H1 (cell line): ENCODE measurements around the gene C11orf58. TPM values are rescaled to one million over a fixed set of nuclear protein-coding genes. Genes with fewer than 3 reads are reported as not detected.

Source experiments
- CTCF ChIA-PET: fragments of 300-600 bp; sonication (Branson Sonifier 250); formaldehyde crosslinking; loops from one replicate; lab custom pipeline; 2021; ENCODE audit not compliant: partially characterized antibody; lab: Charles Lee
- POLR2A ChIA-PET: fragments of 300-600 bp; sonication (Branson Sonifier 250); formaldehyde crosslinking; loops from one replicate; lab custom pipeline; 2021; ENCODE audit warnings: inconsistent platforms; ENCODE audit not compliant: partially characterized antibody; lab: Charles Lee
- DNase-seq, 2 experiments: peaks; one replicate each; pipeline versions ENCODE4 v3.0.0 to v3.0.0-alpha.2; 2010 to 2022; ENCODE audit warnings: low spot score in 2 of 2, low read depth in 1 of 2, mixed read lengths in 1 of 2
- FAIRE-seq: peaks from 2 replicates; lab custom pipeline; 2011; peaks lifted over from hg19 to GRCh38; lab: Jason Lieb, UNC
- H2AFZ ChIP-seq: 2 replicates; pipeline ENCODE4 v1.8.1; 2012; ENCODE audit warnings: low read length, inconsistent platforms
- H2AK5ac ChIP-seq: 2 replicates; pipeline ENCODE4 v1.6.1; 2013; ENCODE audit warnings: low read depth, low read length
- H2BK120ac ChIP-seq: replicated peaks from 2 replicates; pipeline ENCODE3; 2013; ENCODE audit warnings: low read depth, low read length, inconsistent platforms
- H2BK12ac ChIP-seq: 2 replicates; pipeline ENCODE4 v1.6.1; 2013; ENCODE audit warnings: low read depth, low read length
- H2BK15ac ChIP-seq: 2 replicates; pipeline ENCODE4 v1.6.1; 2013; ENCODE audit warnings: low read length
- H2BK20ac ChIP-seq: 2 replicates; pipeline ENCODE4 v1.6.1; 2013; ENCODE audit warnings: low read length
- H2BK5ac ChIP-seq: 2 replicates; pipeline ENCODE4 v1.6.1; 2013; ENCODE audit warnings: low read depth, low read length
- H3K14ac ChIP-seq: 2 replicates; pipeline ENCODE4 v1.6.1; 2013; ENCODE audit warnings: inconsistent platforms; ENCODE audit not compliant: insufficient read length
- H3K18ac ChIP-seq: 2 replicates; pipeline ENCODE4 v1.6.1; 2013; ENCODE audit warnings: low read length; ENCODE audit errors: extremely low read depth
- H3K23ac ChIP-seq: 2 replicates; pipeline ENCODE4 v1.6.1; 2013; ENCODE audit warnings: inconsistent platforms; ENCODE audit not compliant: insufficient read length
- H3K23me2 ChIP-seq: 2 replicates; pipeline ENCODE4 v1.6.1; 2013; ENCODE audit warnings: low read depth, low read length
- H3K27ac ChIP-seq: 2 replicates; pipeline ENCODE4 v1.6.1; 2011; ENCODE audit warnings: low read depth, low read length, inconsistent platforms
- H3K27me3 ChIP-seq, 4 experiments: replicated peaks in 1 of 4; 1 replicate in 1 of 4; 2 replicates in 3 of 4; pipeline versions ENCODE4 v1.6.1 to v1.8.1; 2011 to 2013; ENCODE audit warnings: low read length in 3 of 4, mild to moderate bottlenecking in 3 of 4, inconsistent platforms in 2 of 4, mixed read lengths in 2 of 4, moderate library complexity in 1 of 4; ENCODE audit not compliant: control insufficient read depth in 3 of 4, insufficient read depth in 3 of 4; ENCODE audit errors: extremely low read depth in 1 of 4
- H3K36me3 ChIP-seq, 4 experiments: 2 replicates each; pipeline versions ENCODE4 v1.6.1 to v1.8.1; 2011 to 2013; ENCODE audit warnings: mild to moderate bottlenecking in 4 of 4, low read length in 3 of 4, moderate library complexity in 2 of 4, control low read depth in 1 of 4, inconsistent platforms in 1 of 4; ENCODE audit not compliant: insufficient read depth in 4 of 4, control insufficient read depth in 2 of 4
- H3K4ac ChIP-seq: replicated peaks from 2 replicates; pipeline ENCODE3; 2013; ENCODE audit warnings: low read length, low read depth, mixed read lengths, inconsistent platforms; ENCODE audit not compliant: insufficient read length
- H3K4me1 ChIP-seq, 4 experiments: replicated peaks in 1 of 4; 1 replicate in 1 of 4; 2 replicates in 3 of 4; pipeline versions ENCODE4 v1.6.1 to v1.8.1; 2011 to 2013; ENCODE audit warnings: low read length in 3 of 4, inconsistent platforms in 2 of 4, mixed read lengths in 1 of 4; ENCODE audit not compliant: insufficient read depth in 4 of 4, control insufficient read depth in 3 of 4
- H3K4me2 ChIP-seq, 2 experiments: 2 replicates each; pipeline versions ENCODE4 v1.6.1 to v1.8.1; 2011 to 2013; ENCODE audit warnings: low read depth in 2 of 2, low read length in 2 of 2, control low read depth in 1 of 2, inconsistent platforms in 1 of 2, mild to moderate bottlenecking in 1 of 2; ENCODE audit not compliant: insufficient read depth in 1 of 2
- H3K4me3 ChIP-seq, 4 experiments: fragments of 200-600, 300-600 bp in 1 of 4; sonication (generic), shearing (Covaris generic), sonication (Bioruptor Twin) in 1 of 4; 2 replicates each; pipeline versions ENCODE4 v1.5.1 to v1.8.1; 2011 to 2016; ENCODE audit warnings: low read length in 4 of 4, low read depth in 3 of 4, control low read depth in 2 of 4, inconsistent platforms in 2 of 4, mild to moderate bottlenecking in 2 of 4, mixed read lengths in 1 of 4, moderate library complexity in 1 of 4; ENCODE audit not compliant: insufficient read depth in 2 of 4; ENCODE audit errors: extremely low read depth in 1 of 4
- H3K56ac ChIP-seq: replicated peaks from 2 replicates; pipeline ENCODE3; 2013; ENCODE audit warnings: low read depth, mild to moderate bottlenecking, mixed read lengths, low read length, inconsistent platforms; ENCODE audit not compliant: insufficient read length
- H3K79me1 ChIP-seq: 2 replicates; pipeline ENCODE4 v1.6.1; 2013; ENCODE audit warnings: low read depth, low read length, control low read depth
- H3K79me2 ChIP-seq, 2 experiments: 2 replicates each; pipeline versions ENCODE4 v1.6.1 to v1.8.1; 2012 to 2013; ENCODE audit warnings: low read length in 2 of 2, mild to moderate bottlenecking in 2 of 2, inconsistent platforms in 1 of 2; ENCODE audit not compliant: insufficient read depth in 2 of 2, control insufficient read depth in 1 of 2
- H3K9ac ChIP-seq, 4 experiments: replicated peaks in 1 of 4; 1 replicate in 1 of 4; 2 replicates in 3 of 4; pipeline versions ENCODE4 v1.6.1 to v1.8.1; 2011 to 2013; ENCODE audit warnings: low read depth in 3 of 4, low read length in 3 of 4, control low read depth in 2 of 4, mild to moderate bottlenecking in 2 of 4, moderate library complexity in 2 of 4, inconsistent platforms in 1 of 4; ENCODE audit errors: extremely low read depth in 1 of 4
- H3K9me3 ChIP-seq, 2 experiments: 2 replicates each; pipeline versions ENCODE4 v1.6.1 to v1.8.1; 2012 to 2013; ENCODE audit warnings: mild to moderate bottlenecking in 2 of 2, moderate library complexity in 2 of 2, control low read depth in 1 of 2, inconsistent platforms in 1 of 2, low read depth in 1 of 2, low read length in 1 of 2, mixed read lengths in 1 of 2; ENCODE audit not compliant: insufficient read depth in 2 of 2
- H4K20me1 ChIP-seq, 2 experiments: replicated peaks in 1 of 2; 2 replicates each; pipeline versions ENCODE3 to v1.8.1; 2011 to 2013; ENCODE audit warnings: inconsistent platforms in 2 of 2, low read length in 2 of 2, mild to moderate bottlenecking in 1 of 2; ENCODE audit not compliant: insufficient read depth in 2 of 2, control insufficient read depth in 1 of 2
- H4K5ac ChIP-seq: 2 replicates; pipeline ENCODE4 v1.6.1; 2013; ENCODE audit warnings: low read length, low read depth, mixed read lengths, inconsistent platforms; ENCODE audit not compliant: insufficient read length
- H4K8ac ChIP-seq: 2 replicates; pipeline ENCODE4 v1.8.0; 2013; ENCODE audit warnings: mild to moderate bottlenecking, moderate library complexity, low read length, inconsistent platforms; ENCODE audit not compliant: insufficient read depth; ENCODE audit errors: extremely low read depth
- H4K91ac ChIP-seq: replicated peaks from 2 replicates; pipeline ENCODE3; 2013; ENCODE audit warnings: low read length, mixed read lengths, inconsistent platforms; ENCODE audit not compliant: insufficient read length
- POLR2AphosphoS5 ChIP-seq: IDR thresholded peaks from 2 replicates; pipeline ENCODE4 v1.6.1; 2011; ENCODE audit warnings: low read depth, low read length
- SUZ12 ChIP-seq: fragments of 200-600 bp; sonication (generic); IDR thresholded peaks from 2 replicates; pipeline ENCODE4 v1.6.1; 2012; ENCODE audit warnings: mild to moderate bottlenecking, inconsistent platforms, low read length, moderate library complexity, mixed read lengths
- YY1 ChIP-seq: IDR thresholded peaks from 2 replicates; pipeline ENCODE4 v1.6.1; 2011; ENCODE audit warnings: low read depth, mild to moderate bottlenecking, low read length
- WGBS, 2 experiments: shearing (Covaris generic) in 1 of 2; methylation state at CpG; one replicate each; pipeline versions ENCODE4 v1.1.6 to v1.1.7; 2013 to 2015; ENCODE audit warnings: low lambda C conversion rate in 2 of 2, mixed read lengths in 2 of 2, inconsistent platforms in 1 of 2, low coverage in 1 of 2, missing lambda C conversion rate in 1 of 2; ENCODE audit not compliant: insufficient replicate concordance in 2 of 2, insufficient coverage in 1 of 2, insufficient read length in 1 of 2; ENCODE audit errors: extremely low coverage in 1 of 2, missing lambda C conversion rate in 1 of 2; 5-methylcytosine and 5-hydroxymethylcytosine counted together
- polyA plus RNA-seq, 7 experiments: library from polyadenylated mRNA; depleted of rRNA in 3 of 7; stranded (reverse) in 5 of 7; unstranded in 2 of 7; fragments of >200 nt in 5 of 7; fragments of 200-250 nt in 2 of 7; gene quantifications; 1 replicate in 5 of 7; 2 replicates in 1 of 7; 4 replicates in 1 of 7; pipeline versions ENCODE4 v1.2.1 to v1.2.3, GENCODE V29; 2011 to 2013; ENCODE audit warnings: missing spikeins in 2 of 7, mixed read lengths in 2 of 7
- total RNA-seq: library from RNA; stranded (reverse); fragmentation: NEBNext Ultra II Directional; extraction: Animal tissue kit (Norgen Biotek cat#: 25700); gene quantifications from 2 replicates; pipeline ENCODE4 v1.2.1, GENCODE V29; 2021

Gene C11orf58
- total and polyA plus RNA-seq, 2 of the 8 experiments (the other 6 are each of a cell fraction or from before 2014, with no cell fraction given), result 70.7 to 181 TPM

DNA sequence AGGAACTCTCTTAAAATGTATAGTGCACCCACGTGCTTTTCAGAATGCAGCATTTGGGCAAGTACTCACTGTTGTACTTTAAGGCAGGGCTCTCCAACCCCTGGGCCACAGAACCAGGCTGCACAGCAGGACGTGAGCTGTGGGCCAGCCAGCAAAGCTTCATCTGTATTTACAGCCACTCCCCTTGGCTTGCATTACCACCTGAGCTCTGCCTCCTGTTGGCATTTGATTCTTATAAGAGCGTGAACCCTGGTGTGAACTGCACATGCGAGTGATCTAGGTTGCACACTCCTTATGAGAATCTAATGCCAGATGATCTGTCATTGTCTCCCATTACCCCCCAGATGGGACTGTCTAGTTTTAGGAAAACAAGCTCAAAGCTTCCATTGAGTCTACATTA lies 3.0 kb downstream of the C11orf58 start:
- Histone ChIP-seq H3K27ac (no peak overlapping the region), H3K27me3 (no peaks in the 10 kb centered on the region), H3K14ac (no peak overlapping the region), H3K23ac (no peak overlapping the region), H4K5ac (no peak overlapping the region), H2BK120ac (no peak overlapping the region), H3K56ac (no peak overlapping the region), H4K20me1 (peaks cover 6 to 8% of the 10 kb centered on the region in 2 experiments), H2BK5ac (no peak overlapping the region), H2AFZ (no peak overlapping the region), H3K79me2 (peaks cover 31 to 83% of the 10 kb centered on the region in 2 experiments), H4K91ac (no peak overlapping the region), H2BK20ac (no peak overlapping the region), H2AK5ac (no peak overlapping the region), H3K9me3 (no peaks in the 10 kb centered on the region), H3K36me3 (peaks cover 0 to 31% (median 11%) of the 10 kb centered on the region in 4 experiments; a peak in 4 of 8 replicates), H3K4ac (no peak overlapping the region), H2BK12ac (no peak overlapping the region), H3K4me2 (no peak overlapping the region), H3K23me2 (no peaks in the 10 kb centered on the region; the same call in 1 of the 2 replicates), H3K18ac (no peak overlapping the region), H3K4me3 (no peak overlapping the region), H3K9ac (no peak overlapping the region), H2BK15ac (no peak overlapping the region), H4K8ac (no peak overlapping the region), H3K4me1 (peaks cover 0 to 6% (median 3%) of the 10 kb centered on the region in 4 experiments; a peak in 4 of 7 replicates), H3K79me1 (peaks cover 12% of the 10 kb centered on the region)
- DNase-seq, result no peak
- 90% methylated on average over 4 of the region's 4 CpGs; no CpG with 5 or more reads in 1 of the 2 experiments for WGBS, 2 experiments
- POLR2A ChIA-PET, result interaction anchor here (1.0 to 1.6 kb wide), 5 partner anchors 8 to 30 kb away, joined by 3 to 6 read pairs (median 4); no protein-coding TSS in a partner anchor
- no peak for FAIRE-seq
- TF ChIP-seq SUZ12, result no peak
- peak; percentile 34; the same call in 1 of the 2 replicates for TF ChIP-seq POLR2AphosphoS5
- TF ChIP-seq YY1, result no peak
- CTCF ChIA-PET, result interaction anchor here (0.6 to 1.0 kb wide), 2 partner anchors 67 to 109 kb away, joined by 3 to 4 read pairs; no protein-coding TSS in a partner anchor
